NOMO-1 treated with dmso at 0.1 percent for 144 hours (cell line): ENCODE measurements around the gene GALNT6.

ENCODE experiments used
- DNase-seq: peaks from one replicate; lab custom pipeline; 2025; ENCODE audit not compliant: unreplicated experiment; lab: John Stamatoyannopoulos, UW

The GALNT6 gene

GRCh38 chr12:51391283-51392123 lies at the start of gene GALNT6:
GALNT6 (minus strand) TSS chr12:51391406; CDS start chr12:51379781, 11,625 bp downstream.
- DNase-seq, result no peak

- no peak for DNase-seq
Measured at GRCh38 chr12:51439330-51439729, 48.1 kb upstream of the GALNT6 start.

GRCh38 chr12:51437431-51437830 lies 46.2 kb upstream of the GALNT6 start:
- DNase-seq, result no peak

- no peak for DNase-seq
Measured at GRCh38 chr12:51434305-51434704, 43.1 kb upstream of the GALNT6 start.

- no peak for DNase-seq
Measured at GRCh38 chr12:51432921-51433320, 41.7 kb upstream of the GALNT6 start.

- DNase-seq, result no peak
Measured at GRCh38 chr12:51430196-51430895, 39.1 kb upstream of the GALNT6 start.

GRCh38 chr12:51429700-51430099 lies 38.5 kb upstream of the GALNT6 start:
- DNase-seq, result no peak

GRCh38 chr12:51428256-51428655 lies 37.0 kb upstream of the GALNT6 start:
- no peak for DNase-seq

GRCh38 chr12:51424662-51425539 lies 33.7 kb upstream of the GALNT6 start, which contains the start of gene SLC4A8:
SLC4A8 (plus strand) TSS chr12:51424831; CDS start chr12:51424988, 157 bp downstream.
- peak; percentile 55 for DNase-seq

GRCh38 chr12:51424094-51424661 lies 33.0 kb upstream of the GALNT6 start:
- DNase-seq, result no peak

- DNase-seq, result peak; percentile 23
Measured at GRCh38 chr12:51421266-51421884, 30.2 kb upstream of the GALNT6 start.

- DNase-seq, result no peak
Measured at GRCh38 chr12:51419425-51420193, 28.4 kb upstream of the GALNT6 start.

GRCh38 chr12:51417826-51418225 lies 26.6 kb upstream of the GALNT6 start:
- no peak for DNase-seq

- DNase-seq, result no peak
Measured at GRCh38 chr12:51415931-51416330, 24.7 kb upstream of the GALNT6 start.

- no peak for DNase-seq
Measured at GRCh38 chr12:51413791-51414190, 22.6 kb upstream of the GALNT6 start.

- DNase-seq, result no peak
Measured at GRCh38 chr12:51413149-51413548, 21.9 kb upstream of the GALNT6 start.

GRCh38 chr12:51409846-51410245 lies 18.6 kb upstream of the GALNT6 start:
- no peak for DNase-seq

- DNase-seq, result no peak
Measured at GRCh38 chr12:51407604-51408003, 16.4 kb upstream of the GALNT6 start.

GRCh38 chr12:51406859-51407258 lies 15.7 kb upstream of the GALNT6 start:
- no peak for DNase-seq

- no peak for DNase-seq
Measured at GRCh38 chr12:51406290-51406689, 15.1 kb upstream of the GALNT6 start.
